HFF-Myc (cell line): ENCODE data around the gene CHKB.

Experiments
- DNase-seq: peaks from one replicate; pipeline ENCODE4 v3.0.0-alpha.2; 2011; ENCODE audit warnings: low read depth; ENCODE audit errors: extremely low read depth
- H3K4me3 ChIP-seq: replicated peaks from 2 replicates; pipeline ENCODE4 v1.5.1; 2011; ENCODE audit warnings: low read depth, mild to moderate bottlenecking, control low read depth, low read length
- CTCF ChIP-seq: IDR thresholded peaks from 2 replicates; pipeline ENCODE4 v1.5.1; 2012; ENCODE audit warnings: mild to moderate bottlenecking, low read depth, low read length, control low read depth; ENCODE audit errors: missing control alignments

The CHKB gene

GRCh38 chr22:50577697-50577986 lies 5.0 kb downstream of the CHKB start:
- no peak for TF ChIP-seq CTCF
- H3K4me3 ChIP-seq, result no peak overlapping the region
- DNase-seq, result no peak

GRCh38 chr22:50576806-50577696 lies 5.6 kb downstream of the CHKB start:
- no peak for DNase-seq
- H3K4me3 ChIP-seq, result no peak overlapping the region
- no peak for TF ChIP-seq CTCF

- peak; percentile 41 for TF ChIP-seq CTCF
- DNase-seq, result peak; percentile 25
- H3K4me3 ChIP-seq, result no peak overlapping the region
Measured at GRCh38 chr22:50576070-50576469, 6.6 kb downstream of the CHKB start.

- no peak overlapping the region for H3K4me3 ChIP-seq
- TF ChIP-seq CTCF, result no peak
- no peak for DNase-seq
Measured at GRCh38 chr22:50575426-50575941, 7.2 kb downstream of the CHKB start.

- DNase-seq, result no peak
- H3K4me3 ChIP-seq, result no peak overlapping the region
- no peak for TF ChIP-seq CTCF
Measured at GRCh38 chr22:50574383-50574755, 8.3 kb downstream of the CHKB start.

GRCh38 chr22:50573491-50574382 lies 8.9 kb downstream of the CHKB start:
- no peak for TF ChIP-seq CTCF
- no peak overlapping the region for H3K4me3 ChIP-seq
- no peak for DNase-seq
